GM18511 (cell line): ENCODE results near the gene BAHCC1.

Source experiments
- ATAC-seq: cut with Tn5 transposase; IDR thresholded peaks from one replicate; pipeline ENCODE4 v1.9.1; 2021; ENCODE audit warnings: mild to moderate bottlenecking, moderate library complexity; ENCODE audit not compliant: unreplicated experiment

The BAHCC1 gene

DNA sequence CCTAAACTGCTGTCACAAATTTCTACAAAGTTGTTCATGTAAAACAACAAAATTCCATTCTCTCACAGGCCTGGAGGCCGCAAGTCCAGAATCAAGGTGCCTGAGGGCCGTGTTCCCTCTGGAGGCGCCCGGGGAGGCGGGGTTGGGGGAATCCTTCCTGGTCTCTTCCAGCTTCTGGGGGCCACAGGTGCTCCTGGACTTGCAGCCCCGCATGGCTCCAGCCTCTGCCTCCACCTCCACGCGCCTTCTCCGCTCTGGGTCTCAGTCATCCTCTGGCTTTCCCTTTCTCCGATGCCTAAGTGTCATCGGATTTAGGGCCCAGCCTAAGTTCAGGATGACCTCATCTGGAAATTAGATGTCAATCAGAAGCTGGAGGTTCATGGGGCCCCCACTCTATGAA, 28.6 kb upstream of the BAHCC1 start:
- ATAC-seq, result no peak

DNA sequence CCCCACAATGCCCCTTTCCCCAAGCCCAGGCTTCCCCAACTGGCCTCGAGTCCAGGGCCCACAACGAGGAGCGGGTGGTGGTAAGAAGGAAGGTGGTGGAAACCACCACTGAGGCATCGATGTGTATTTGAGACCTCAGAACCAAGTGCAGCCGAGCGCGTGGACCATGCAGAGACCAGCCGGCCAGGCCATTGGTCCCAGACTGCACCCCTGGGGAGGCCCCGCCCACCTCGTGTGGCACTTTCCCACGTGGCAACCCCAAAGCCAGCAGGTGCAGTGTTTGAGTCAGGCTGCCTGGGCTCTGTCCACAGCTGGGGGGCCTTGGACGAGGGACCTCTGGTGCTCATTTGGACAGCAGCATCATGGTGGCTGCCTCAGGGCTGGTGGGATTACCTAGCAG, 28.1 kb upstream of the BAHCC1 start:
- no peak for ATAC-seq

DNA sequence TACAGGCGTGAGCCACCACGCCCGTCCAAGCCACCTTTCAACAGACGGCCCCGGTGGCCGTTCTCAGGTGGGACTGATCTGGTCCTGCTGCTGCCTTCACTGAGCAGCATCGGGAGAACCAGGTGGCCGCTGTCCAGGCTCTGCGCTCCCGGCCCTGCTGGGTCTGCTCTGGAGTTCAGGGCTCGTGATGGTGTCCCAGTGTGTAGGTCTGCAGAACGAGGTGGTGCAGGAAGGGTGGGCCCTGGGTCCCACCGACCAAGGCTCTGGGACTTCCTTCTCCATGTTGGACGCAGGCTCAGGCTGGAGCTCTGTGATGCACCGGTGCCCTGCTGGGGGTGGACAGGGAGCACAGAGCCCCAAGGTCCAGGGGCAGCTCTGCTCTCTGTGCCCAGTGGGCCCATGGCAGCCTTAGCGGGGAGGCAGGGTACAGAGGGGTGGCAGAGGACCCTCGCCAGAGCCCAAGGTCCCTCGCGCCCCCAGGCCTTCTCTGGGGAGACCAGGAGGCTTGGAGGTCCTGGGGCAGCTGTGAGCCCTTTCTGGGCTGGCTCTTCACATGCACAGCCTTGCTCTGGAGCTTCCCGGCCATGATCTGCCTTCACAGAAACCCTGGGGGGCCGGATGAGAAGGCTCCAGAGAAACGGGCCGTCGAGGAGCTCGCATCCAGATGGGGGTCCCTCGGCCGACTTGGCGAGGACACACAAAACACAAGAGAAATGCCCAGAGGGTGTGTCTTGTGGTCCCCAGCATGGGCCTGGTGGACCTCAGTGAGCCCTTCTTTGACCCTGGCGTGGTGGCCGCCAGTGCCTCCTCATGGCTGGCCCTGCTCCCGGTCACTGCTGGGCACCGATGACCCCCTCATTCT, 26.9 kb upstream of the BAHCC1 start:
- no peak for ATAC-seq

DNA sequence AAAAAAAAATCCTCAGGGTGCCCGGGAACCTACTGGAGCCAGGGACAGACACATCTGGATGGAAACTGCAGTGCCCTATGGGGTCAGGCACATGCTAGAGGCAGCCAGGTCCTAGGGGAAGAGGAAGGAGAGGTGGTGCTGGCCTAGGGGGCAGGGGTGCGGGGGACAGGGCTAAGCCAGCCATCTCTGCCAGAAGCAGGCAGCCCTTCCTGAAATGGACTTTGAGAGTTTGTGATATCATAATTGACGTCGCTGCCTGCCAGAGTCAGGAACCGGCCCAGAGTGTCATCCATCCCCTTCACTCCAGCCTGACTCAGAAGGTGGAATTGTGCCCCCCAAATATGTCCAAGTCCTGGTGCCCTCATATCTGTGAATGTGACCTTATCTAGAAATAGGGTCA, 25.0 kb upstream of the BAHCC1 start:
- ATAC-seq, result no peak

DNA sequence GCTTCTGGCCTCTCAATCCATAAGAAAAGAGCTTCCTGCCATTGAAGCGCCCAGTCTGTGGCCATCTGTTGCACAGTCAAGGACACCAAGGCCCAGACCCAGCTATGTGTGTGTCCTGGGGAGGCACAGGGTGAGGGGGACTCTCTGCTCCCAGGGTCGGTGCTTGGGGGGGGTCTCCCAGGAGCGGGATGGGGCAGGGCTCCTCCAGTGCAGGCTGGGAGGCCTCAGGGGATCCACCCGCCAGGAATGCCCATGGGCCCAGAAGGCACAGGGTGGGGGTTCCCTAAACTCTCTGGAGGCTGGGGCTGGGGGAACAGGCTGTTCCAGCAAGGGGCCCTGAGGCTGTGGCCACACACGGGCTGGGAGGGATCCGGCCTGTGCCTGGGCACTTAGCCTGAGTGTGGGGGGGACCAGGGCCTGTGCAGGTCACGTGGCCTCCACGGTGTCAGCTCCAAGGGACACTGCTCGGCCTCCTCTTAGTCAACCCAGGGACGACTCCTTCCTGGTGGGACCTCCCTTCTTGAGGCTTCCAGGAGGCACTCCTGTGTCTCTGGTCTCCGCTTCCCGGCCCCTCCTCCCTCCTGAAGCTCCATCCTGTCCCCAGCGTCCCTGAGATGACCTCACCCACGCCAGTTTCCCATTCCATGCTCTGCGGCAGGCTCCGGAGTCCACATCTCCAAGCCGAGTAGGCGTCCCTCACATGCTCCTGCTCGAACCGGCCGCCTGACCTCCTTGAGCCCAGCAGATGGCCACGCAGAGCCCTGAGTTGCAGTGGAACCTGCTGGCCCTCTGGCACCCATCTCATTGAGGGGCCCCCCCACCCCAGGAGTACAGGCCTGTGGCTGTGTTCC, 23.1 kb upstream of the BAHCC1 start:
- no peak for ATAC-seq

DNA sequence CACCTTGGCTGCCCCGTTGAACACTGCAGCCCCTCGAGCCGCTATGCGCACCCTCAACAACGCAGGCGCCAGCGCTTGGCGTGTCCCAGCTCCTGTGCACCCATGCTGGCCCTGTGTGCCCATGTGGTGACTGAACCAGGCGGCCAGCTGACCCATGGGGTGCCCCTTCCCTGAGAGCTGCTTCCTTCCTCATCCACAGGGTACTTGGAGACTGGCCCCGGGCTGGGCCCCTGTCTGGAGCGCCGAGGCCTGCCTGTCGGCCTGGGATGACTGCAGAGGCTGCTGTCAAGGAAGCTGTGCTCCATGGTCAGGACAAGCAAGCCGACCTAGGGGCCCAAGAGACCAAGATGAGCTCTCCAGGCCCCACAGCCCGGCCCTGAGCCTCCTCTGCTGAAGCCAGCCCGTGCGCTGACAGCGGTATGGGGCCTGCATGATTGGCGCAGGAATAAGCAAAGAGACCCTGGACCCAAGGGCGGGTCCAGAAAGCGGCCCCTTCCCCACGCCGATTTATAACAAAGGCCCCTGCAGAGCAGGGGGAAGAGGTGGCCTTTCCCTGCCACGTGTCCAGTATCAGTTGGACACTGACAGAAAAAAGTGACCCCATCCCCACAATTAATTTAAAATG, 21.6 kb upstream of the BAHCC1 start:
- no peak for ATAC-seq

DNA sequence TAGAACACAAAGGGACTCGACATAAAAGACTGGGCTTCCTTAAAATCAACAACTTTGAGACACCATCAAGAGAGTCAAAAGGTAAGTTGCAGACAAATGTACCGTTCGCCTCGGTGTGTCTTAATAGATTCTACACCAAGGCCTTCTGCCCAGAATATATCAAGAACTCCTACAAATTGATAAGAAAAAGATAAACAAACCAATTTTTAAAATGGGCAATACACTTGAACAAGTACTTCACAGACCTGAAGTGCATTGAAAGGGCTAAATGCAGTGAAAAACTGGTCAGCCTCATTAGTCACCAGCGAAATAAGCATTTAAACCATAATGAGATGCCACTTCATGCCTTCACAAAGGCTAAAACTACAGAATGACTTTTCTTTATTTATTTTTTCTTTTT, 20.4 kb upstream of the BAHCC1 start:
- no peak for ATAC-seq

DNA sequence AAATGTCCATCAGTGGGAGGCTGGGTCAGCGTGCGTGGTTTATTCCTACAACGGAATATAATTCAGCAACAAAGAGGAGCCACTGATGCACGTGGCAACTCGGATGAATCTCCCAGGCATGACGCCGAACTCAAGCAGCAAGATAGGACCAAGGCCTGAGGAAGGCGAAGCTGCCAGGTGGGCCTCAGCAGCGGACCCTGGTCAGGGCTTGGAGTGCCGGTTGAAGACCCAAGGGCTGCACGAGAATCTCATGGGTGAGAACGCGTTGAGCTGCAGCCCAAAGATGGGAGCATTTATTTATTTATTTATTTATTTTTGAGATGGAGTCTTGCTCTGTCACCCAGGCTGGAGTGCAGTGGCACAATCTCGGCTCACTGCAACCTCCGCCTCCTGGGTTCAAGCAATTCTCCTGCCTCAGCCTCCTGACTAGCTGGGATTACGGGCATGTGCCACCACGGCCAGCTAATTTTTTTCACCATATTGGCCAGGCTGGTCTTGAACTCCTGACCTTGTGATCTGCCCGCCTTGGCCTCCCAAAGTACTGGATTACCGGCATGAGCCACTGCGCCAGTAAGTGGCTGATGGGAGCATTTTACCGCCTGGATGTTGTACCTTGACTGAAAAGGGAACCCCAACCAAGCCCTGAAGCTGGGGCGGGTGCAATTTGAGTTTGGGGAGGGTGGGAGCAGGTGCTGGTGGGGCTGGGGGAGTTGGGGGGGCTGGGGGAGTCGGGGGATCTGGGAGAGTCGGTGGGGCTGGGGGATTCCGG, 18.1 kb upstream of the BAHCC1 start:
- ATAC-seq, result no peak

DNA sequence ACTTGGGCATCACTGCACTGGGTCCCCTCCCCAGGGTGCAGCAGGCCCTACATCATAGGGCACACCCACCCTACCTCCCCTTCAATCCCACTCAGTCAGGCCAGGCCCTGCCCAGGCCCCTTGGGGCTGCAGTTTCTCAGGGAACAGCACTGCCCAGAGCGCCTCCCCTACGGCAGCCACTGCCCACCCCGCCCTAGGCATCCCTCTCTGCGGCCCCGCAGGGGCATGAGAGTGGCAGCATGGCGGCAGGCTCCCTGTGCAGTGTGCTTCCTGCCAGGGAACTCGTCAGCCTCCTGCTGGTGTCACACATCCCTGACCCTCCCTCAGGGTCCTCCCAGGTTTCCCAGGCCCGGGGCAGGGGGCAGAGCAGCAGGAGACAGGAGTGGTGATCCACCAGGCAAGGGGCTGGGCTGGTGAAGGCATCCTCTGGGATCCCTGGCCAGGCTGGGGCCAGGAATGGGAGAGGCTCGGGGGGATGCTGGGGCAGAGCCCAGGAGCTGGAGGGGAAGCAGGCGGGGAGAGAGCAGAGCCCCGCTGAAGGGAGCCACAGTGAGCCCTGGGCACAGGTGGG, 16.2 kb upstream of the BAHCC1 start:
- ATAC-seq, result no peak

DNA sequence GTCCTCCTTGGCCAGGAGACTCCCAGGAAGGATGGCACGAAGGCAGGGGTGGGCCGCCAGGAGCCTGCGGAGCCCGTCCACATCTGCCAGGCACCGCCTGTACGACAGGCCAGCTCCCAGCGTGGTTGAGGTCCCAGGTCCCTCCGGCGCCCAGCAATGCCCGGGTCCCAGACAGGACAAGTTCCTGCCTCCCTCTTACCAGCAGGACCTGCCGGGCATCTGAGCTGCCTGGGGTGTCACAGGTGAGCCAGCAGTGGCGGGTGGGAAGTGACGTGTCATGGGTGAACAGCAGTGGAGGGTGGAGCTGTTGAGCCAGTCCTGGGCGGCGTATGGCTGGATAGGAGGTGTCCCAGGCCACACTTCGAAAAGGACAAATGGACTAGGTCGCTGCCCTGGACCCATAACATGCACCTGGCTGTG, 15.7 kb upstream of the BAHCC1 start:
- ATAC-seq, result no peak

DNA sequence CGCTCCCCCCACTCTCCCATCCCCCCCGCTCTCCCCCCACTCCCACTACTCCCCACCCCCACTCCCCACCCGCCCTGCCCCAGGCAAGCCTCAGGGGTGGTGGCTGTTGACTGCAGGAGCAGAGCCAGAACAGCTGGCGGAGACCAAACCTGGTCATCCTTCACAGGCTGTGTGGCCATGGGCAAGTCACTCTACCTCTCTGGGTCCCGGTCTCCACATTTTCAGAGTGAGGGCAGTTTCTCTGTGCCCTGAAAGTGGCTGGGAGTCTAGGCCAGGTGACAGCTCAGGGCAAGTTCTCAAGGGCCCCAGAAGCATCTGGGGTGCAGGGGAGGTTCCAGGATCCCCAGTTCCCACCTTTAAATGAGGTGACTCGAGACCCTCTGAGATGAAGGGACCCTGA, 15.1 kb upstream of the BAHCC1 start:
- no peak for ATAC-seq

DNA sequence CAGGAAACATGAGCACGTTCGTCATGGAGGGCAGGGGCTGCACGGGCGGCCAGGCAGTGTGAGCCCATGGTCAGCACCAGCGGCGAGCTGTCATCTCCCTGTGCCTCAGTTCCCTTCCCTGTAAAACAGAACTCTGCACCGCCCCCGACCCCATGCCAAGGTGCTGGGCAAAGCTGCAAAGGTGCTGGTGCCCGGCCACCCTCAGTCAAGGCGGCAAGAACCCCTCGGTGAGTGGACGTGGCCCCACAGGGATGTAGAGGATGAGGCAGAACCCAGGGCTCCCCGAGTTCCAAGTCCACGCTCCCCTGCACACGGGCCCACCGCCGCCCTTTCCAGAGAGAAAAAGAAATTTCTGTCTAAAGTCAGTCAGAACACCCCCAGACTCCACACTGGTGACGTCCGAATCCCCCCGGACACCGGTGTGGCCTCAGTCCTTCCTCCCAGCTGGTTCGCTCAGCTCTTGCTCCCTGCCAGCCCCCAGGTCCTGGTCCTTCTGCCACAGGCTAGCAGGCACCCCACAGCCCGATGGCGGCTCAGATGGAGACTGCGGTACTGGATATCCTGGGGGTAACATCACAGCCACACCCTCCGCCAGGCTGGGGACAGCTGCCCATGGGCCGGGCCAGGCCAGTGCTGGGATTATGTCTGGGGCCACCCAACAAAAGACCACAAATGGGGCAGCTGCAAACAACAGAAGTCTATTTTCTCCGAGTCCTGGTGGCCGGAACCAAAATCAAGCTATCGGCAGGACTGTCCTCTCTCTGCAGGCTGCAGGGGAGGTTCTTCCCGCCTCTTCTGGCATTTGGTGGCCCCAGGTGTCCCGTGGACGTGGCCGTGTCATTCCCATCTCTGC, 14.4 kb upstream of the BAHCC1 start:
- ATAC-seq, result no peak

DNA sequence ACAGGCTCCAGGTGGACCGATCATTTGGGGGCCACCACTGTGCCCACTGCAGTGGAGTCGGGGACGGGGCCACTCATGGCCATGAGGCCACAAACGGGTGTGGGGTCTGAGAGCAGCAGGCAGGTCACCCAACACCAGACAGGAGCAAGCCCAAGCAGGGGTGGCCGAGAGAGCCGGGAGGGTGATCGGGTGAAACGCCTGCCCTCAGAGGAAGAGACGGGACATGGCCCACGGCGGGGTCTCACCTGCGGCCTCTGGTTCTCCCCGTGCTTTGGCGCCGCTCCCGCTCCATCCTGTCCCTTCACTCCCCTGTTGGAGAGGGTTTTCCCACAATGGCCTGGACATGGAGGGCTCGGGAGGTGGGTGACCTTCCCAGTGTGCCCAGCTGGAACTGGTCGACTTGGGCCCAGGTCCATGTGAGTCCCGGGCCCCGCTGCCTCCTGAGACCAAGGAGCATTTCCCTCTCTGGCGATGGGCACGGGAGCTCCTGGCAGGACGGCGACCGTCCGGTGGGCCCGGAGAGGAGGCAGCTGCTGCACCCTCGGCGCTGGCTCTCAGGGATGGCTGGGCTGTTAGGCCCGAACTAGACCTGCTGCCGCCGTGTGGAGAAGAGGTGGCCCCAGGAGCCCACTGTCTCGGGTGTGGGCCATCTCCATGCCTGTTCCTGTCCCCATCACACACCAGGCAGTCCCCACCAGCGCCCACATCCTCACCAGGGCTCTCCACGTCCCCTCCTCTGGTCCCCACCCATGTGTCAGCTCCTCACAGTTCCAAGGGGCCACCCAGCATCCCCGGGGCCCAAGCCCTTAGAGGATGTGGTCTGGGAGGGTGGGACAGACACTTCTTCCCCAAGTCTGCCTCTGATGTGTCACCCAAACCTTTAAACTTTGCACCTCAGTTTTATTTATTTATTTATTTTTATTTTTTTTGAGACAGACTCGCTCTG, 13.4 kb upstream of the BAHCC1 start:
- no peak for ATAC-seq

DNA sequence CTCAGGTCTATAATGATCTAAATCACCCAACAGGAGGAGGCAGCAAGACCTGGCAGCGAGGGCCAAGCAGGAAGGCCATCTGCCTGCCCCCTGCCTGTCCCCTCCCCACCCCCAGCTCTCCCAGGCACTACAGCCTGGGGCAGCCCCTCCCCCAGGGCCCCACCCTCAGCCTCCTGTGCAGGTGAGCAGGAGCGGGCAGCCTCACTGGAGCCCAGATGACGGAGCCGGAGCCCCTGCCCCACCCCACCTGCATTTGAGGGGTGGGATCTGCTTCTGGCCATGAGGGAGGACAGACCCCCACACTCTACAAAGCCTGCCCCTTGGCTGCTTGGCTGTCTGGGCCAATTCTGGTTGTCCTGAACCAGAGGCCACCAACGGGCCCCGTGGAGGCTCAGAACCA, 12.4 kb upstream of the BAHCC1 start:
- no peak for ATAC-seq

DNA sequence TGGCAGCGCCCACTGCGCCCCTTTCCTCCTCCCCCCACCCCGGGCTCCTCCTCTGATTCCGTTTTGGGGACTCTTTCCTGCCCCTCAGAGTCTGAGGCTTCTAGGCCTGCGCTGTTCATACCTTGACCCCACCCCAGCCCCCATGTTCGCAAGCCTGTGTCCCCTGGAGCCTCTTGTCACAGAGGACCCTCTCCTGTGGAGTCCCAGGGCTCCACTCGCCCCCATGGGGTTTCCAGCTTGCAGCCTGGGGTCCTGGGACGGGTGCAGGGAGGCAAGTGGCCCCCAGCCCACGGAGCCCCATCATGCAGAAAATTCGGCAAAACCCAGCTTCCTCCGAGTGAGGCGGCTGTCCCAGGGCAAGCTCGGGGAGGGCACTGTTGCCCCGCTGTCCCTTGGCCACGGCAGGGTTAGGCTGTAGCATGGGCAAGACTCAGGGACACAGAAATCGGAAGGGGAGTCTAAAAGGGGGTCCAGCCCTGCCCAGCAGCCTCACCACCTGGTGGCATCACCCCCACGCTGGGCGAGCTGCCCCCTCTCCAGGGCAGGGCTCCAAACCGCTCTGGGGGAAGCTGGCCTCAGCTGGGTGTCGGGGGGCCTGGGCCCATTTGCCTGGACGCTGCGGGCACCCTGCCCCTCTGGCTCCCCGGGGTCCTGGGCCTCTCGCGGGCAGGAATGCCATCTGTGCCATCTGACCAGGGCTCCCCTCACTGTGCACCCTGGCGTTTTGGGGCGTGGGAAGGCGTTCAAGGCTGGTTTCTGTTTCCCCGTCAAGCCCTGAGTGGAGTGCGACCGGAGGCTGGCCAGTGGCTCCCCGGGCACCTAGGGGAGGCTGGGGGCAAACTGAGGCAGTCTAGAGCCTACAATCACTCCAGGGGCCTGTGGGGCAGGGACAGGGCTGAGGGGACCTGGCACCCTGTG, 11.5 kb upstream of the BAHCC1 start:
- no peak for ATAC-seq

DNA sequence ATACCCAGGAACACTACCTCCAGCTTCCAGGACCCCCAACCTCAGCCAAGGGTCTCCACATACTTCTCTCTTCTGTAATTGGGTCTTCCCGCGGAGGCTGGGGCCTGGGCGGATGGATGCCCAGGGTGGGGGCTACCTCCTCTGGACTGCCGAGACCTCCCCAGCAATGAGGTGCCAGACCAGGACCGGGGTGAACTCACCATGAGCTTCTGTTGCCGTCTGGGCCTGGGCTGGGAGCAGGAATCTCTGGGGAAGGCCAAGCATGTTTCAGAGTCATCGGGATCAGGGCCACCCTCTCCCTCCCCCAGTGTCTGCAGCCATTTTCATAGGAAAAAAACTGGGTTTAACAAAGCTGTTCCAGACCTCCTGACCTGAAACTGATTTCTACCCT, 10.3 kb upstream of the BAHCC1 start:
- ATAC-seq, result no peak

DNA sequence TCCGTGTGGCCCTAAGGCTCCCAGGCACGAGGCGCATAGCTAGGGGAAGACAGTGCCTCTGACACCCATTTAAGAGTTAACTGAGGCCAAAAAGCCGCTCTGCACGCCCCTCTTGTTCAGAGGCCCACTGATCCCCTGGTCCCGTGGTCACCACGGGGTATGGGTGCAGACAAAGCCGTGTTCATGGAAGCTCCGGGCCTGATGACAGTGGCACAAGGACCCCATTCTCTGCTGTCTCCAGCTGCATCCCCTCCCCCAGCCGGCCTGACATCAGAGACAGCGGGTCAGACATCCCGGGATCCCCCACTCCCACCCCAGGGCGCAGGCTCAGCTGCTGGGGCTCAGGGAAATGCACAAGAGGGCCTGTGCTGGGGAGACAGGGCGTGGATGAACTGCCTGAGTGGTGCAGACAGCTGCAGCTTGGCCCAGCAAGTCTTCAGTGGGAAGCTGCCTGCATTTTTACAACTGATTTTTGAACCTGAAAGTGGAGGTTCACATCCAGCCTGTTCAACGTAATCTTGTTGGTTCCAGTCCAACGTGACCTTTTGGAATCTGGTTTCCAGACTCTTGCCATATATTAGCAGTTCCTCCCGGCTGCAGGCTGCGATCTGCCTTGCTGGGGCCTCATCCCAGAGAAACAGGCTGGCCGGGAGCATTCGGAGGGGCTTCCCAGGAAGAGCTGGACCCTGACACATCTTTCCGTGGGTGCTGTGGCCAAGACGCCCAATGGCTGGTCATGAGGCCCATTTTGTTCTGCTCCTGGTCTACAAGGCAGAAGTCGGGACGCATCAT, 9.7 kb upstream of the BAHCC1 start:
- ATAC-seq, result no peak
